Uterus (tissue), 4 donors: ENCODE data around the gene NXN. TPM values are rescaled to one million over a fixed set of nuclear protein-coding genes. Genes with fewer than 3 reads are reported as not detected.

Source experiments
- DNase-seq, 2 donors: peaks; one replicate each; pipeline ENCODE4 v3.0.0-alpha.2; 2019 to 2020
- H3K27ac ChIP-seq, 2 donors: fragments of 200-600 bp; sonication (generic); 1 replicate in 1 of 2; 2 replicates in 1 of 2; pipeline ENCODE4 v1.5.1; 2016 to 2018
- H3K27me3 ChIP-seq, 2 donors: fragments of 200-600 bp; sonication (generic); one replicate each; pipeline ENCODE4 v1.5.1; 2018 to 2019; ENCODE audit warnings: control low read depth in 1 of 2
- H3K36me3 ChIP-seq, 2 donors: fragments of 200-600 bp; sonication (generic); one replicate each; pipeline ENCODE4 v1.5.1; 2019; ENCODE audit warnings: control low read depth in 1 of 2
- H3K4me1 ChIP-seq, 2 donors: fragments of 200-600 bp; sonication (generic); one replicate each; pipeline ENCODE4 v1.5.1; 2018 to 2019; ENCODE audit warnings: control low read depth in 1 of 2
- H3K4me3 ChIP-seq, 2 donors: fragments of 200-600 bp; sonication (generic); 1 replicate in 1 of 2; 2 replicates in 1 of 2; pipeline ENCODE4 v1.5.1; 2018 to 2019; ENCODE audit warnings: mild to moderate bottlenecking in 1 of 2
- H3K9me3 ChIP-seq, 2 donors: fragments of 200-600 bp; sonication (generic); one replicate each; pipeline ENCODE4 v1.5.1; 2019; ENCODE audit warnings: control low read depth in 1 of 2
- POLR2A ChIP-seq, 2 donors: fragments of 450-650 bp; IDR thresholded peaks; one replicate each; pipeline ENCODE4 v1.6.1; 2016; ENCODE audit warnings: antibody characterized with exemption in 2 of 2, mild to moderate bottlenecking in 1 of 2, moderate library complexity in 1 of 2
- intact Hi-C: fragments of 100-400 bp; cut with DNase I; formaldehyde crosslinking; loops from one replicate; pipeline ENCODE4 v1.15.1; 2023; ENCODE audit warnings: low total_unique reads
- total RNA-seq, 4 donors: library from RNA; depleted of rRNA in 3 of 4; stranded (reverse); fragments of >200 nt in 3 of 4; gene quantifications; one replicate each; pipeline versions ENCODE4 v1.1.0 to v1.2.4, GENCODE V29; 2014 to 2023
- TF ChIP-seq, protein P1 (sequence below), 4 experiments: fragments of 200-600 bp in 2 of 4; fragments of 450-650 bp in 2 of 4; sonication (generic) in 2 of 4; IDR thresholded peaks; one replicate each; pipeline ENCODE4 v1.5.1; 2016 to 2019; ENCODE audit warnings: antibody characterized with exemption in 4 of 4, mild to moderate bottlenecking in 2 of 4, moderate library complexity in 1 of 4
- donor health status: DM: yes; HTN: yes; CAD: no.

Gene NXN
- total RNA-seq, 4 donors from 2014 or later = 6.5 to 99.0 (median 49.9) TPM

DNA sequence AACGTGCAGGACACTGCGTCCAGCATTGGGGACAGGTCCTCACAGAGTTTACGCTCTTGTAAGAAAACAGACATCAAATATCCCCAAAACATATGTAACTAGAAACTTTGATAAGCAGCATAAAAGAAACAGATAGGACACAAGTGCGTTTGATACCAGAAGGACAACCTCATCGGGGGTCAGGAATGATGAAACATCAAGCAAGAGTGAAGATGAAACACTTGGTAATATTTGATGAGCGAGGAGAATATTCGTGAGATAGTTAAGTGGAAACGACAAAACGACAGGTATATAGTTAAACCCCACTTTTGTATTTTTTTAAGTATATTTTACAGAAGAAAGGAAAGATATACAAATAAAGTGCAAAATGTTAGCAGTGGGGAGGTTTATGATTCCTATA lies 55.9 kb downstream of the NXN start:
- DNase-seq = no peak
- Histone ChIP-seq H3K9me3 (no peaks in the 10 kb centered on the region), H3K27ac (no peak overlapping the region), H3K36me3 (no peaks in the 10 kb centered on the region), H3K4me3 (no peak overlapping the region), H3K4me1 (peaks cover 0 to 13% of the 10 kb centered on the region in 2 donors), H3K27me3 (no peaks in the 10 kb centered on the region)
- no peak for TF ChIP-seq POLR2A (IDR thresholded peaks at IDR 0.05)
- TF ChIP-seq, protein P1, sequence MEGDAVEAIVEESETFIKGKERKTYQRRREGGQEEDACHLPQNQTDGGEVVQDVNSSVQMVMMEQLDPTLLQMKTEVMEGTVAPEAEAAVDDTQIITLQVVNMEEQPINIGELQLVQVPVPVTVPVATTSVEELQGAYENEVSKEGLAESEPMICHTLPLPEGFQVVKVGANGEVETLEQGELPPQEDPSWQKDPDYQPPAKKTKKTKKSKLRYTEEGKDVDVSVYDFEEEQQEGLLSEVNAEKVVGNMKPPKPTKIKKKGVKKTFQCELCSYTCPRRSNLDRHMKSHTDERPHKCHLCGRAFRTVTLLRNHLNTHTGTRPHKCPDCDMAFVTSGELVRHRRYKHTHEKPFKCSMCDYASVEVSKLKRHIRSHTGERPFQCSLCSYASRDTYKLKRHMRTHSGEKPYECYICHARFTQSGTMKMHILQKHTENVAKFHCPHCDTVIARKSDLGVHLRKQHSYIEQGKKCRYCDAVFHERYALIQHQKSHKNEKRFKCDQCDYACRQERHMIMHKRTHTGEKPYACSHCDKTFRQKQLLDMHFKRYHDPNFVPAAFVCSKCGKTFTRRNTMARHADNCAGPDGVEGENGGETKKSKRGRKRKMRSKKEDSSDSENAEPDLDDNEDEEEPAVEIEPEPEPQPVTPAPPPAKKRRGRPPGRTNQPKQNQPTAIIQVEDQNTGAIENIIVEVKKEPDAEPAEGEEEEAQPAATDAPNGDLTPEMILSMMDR (IDR thresholded peaks at IDR 0.05) = no peak
- intact Hi-C loops = no loop called here

DNA sequence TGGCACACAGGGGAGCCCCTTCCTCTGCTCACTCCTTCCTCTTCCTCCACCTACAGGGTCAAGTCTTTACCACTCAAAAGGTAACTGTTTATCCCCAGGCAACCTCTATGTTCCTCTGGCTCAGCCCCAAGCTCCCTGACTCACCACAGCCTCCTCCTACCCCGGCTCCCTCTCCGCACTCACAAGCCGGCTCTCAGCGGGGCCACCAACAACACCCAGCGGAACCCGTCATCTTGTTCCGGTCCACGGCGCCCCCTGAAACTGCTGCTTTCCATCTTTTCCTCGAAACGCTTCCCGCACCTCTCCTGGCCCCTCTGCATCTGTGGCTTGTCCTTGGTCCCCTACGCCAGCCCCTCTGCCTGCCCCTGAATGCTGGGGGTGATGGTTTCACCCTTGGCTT lies 58.4 kb downstream of the NXN start:
- no peak for TF ChIP-seq POLR2A (IDR thresholded peaks at IDR 0.05)
- TF ChIP-seq, protein P1 (IDR thresholded peaks at IDR 0.05) = no peak
- Histone ChIP-seq H3K36me3 (no peaks in the 10 kb centered on the region), H3K4me1 (peaks cover 0 to 10% of the 10 kb centered on the region in 2 donors), H3K27ac (peak overlapping the region in 1 of 2 donors; percentile 45), H3K27me3 (no peaks in the 10 kb centered on the region), H3K4me3 (no peak overlapping the region), H3K9me3 (no peaks in the 10 kb centered on the region)
- DNase-seq = peak; percentile 66 to 71
- intact Hi-C loops = no loop called here

DNA sequence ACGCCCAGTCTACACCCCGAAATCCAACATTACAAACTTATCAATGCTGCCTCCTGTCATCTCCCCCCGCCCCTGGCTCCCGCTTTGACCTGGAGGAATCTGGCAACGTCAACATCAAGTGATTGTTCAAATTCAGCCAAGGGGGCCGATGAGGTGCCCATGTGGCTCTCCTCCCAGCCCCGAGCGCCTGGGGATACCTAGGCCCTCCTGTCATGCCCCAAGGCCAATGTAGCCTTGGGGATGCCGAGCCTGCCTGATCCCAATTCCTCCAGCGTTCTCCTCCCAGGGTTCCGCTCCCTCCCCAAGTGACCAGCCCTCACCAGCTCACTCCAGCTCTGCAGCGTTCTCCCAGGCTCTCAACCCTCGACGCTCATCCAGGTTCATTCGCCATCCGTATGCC lies 59.4 kb downstream of the NXN start:
- Histone ChIP-seq H3K27ac (no peak overlapping the region), H3K27me3 (no peaks in the 10 kb centered on the region), H3K36me3 (no peaks in the 10 kb centered on the region), H3K4me3 (no peak overlapping the region), H3K4me1 (peaks cover 0 to 7% of the 10 kb centered on the region in 2 donors), H3K9me3 (no peaks in the 10 kb centered on the region)
- TF ChIP-seq, protein P1 (IDR thresholded peaks at IDR 0.05) = no peak
- no peak for TF ChIP-seq POLR2A (IDR thresholded peaks at IDR 0.05)
- intact Hi-C loops = no loop called here
- DNase-seq = no peak

DNA sequence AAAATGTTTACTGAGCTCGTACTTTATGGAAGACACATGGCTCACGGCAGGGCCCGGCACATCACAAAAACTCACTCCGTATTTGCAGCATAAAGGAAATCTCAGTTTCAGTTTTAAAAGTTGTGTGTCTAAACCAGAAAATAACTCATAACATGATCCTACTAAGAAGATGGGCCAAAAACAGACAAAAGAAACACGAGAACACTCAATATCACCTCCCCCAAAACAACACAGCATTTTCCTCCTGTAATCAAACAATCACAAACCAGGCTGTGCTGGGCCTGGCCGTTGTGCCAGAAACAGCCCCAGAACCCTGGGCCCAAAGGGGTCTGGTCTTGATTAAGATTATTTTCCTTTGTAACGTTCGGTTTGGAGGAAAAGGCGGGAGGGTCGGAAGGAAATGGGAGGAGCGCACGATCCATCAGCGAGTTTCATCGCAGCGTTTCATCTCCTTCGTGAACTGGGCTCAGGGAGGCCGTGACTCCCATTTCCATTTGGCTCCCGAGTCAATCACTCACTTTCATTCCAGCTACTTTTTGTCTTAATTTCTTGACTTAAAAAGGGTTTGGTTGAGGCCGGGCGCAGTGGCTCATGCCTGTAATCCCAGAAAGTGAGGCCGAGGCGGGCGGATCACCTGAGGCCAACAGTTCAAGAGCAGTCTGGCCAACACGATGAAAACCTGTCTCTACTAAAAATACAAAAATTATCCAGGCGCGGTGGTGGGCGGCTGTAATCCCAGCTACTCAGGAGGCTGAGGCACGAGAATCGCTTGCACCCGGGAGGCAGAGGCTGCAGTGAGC lies 61.4 kb downstream of the NXN start:
- TF ChIP-seq, protein P1 (IDR thresholded peaks at IDR 0.05) = no peak
- TF ChIP-seq POLR2A (IDR thresholded peaks at IDR 0.05) = no peak
- intact Hi-C loops = no loop called here
- Histone ChIP-seq H3K27me3 (no peaks in the 10 kb centered on the region), H3K27ac (peak overlapping the region; percentile 88 to 92), H3K9me3 (no peaks in the 10 kb centered on the region), H3K4me1 (peaks cover 0 to 7% of the 10 kb centered on the region in 2 donors), H3K4me3 (peak overlapping the region in 1 of 2 donors; percentile 6), H3K36me3 (no peaks in the 10 kb centered on the region)
- no peak for DNase-seq

DNA sequence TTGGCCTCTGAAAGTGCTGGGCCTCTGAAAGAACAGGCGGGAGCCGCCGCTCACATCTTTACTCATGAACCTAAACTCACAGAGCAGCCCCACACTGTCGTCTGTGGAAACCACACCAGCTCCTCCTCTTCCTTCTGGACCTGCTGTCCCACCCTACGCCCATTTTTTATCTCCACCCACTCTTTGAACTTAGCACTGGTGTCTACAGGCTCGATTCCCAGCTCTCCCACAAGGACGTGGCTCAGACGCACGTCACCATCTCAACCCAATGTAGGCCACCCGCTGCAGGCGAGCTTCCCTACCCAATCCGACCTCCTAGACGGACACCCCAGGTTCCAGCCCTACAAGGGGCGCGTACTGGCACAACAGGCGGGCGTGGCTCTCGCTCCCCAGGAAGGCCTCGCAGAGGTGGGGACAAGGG lies 62.2 kb downstream of the NXN start:
- peak overlapping the region; percentile 88 to 92 for H3K27ac ChIP-seq
- DNase-seq = no peak
- peaks cover 0 to 7% of the 10 kb centered on the region in 2 donors for H3K4me1 ChIP-seq
- H3K9me3 ChIP-seq = no peaks in the 10 kb centered on the region
- TF ChIP-seq, protein P1 (IDR thresholded peaks at IDR 0.05) = no peak
- no peak for TF ChIP-seq POLR2A (IDR thresholded peaks at IDR 0.05)
- H3K27me3 ChIP-seq = no peaks in the 10 kb centered on the region
- H3K4me3 ChIP-seq = peak overlapping the region in 1 of 2 donors; percentile 6
- no peaks in the 10 kb centered on the region for H3K36me3 ChIP-seq
- intact Hi-C loops = no loop called here
